Muscle of back (tissue), 13 donors: ENCODE results near the gene DNAJC24. TPM values are rescaled to one million over a fixed set of nuclear protein-coding genes. Genes with fewer than 3 reads are reported as not detected.
"Not testable (repeated sequence)": the region's sequence is repeated elsewhere in the genome, so short reads cannot be mapped to it uniquely, and the experiment has no call there.

Experiments
- DNase-seq, 3 donors: peaks; one replicate each; pipeline versions ENCODE4 v3.0.0 to v3.0.0-alpha.2; 2013
- long read RNA-seq, 9 donors: transcript quantifications; one replicate each; lab custom pipeline, GENCODE V29; 2026
- polyA plus RNA-seq, 10 donors: library from polyadenylated mRNA; unstranded; fragments of 120-200 nt; gene quantifications; one replicate each; pipeline ENCODE4 v1.2.1, GENCODE V29; 2013; ENCODE audit not compliant: insufficient read length in 10 of 10

DNAJC24 gene, protein sequence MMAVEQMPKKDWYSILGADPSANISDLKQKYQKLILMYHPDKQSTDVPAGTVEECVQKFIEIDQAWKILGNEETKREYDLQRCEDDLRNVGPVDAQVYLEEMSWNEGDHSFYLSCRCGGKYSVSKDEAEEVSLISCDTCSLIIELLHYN
- polyA plus RNA-seq = 10 to 100 TPM; 13.0 to 20.2 (median 16.5) TPM
- long read RNA-seq, donor 1, partial matches to known transcripts = 14 of 53 reads
- long read RNA-seq, donor 1, other reads (novel, unspliced or antisense) = 36 of 53 reads
- long read RNA-seq, donor 2, partial matches to known transcripts = 0 of 56 reads
- long read RNA-seq, donor 2, other reads (novel, unspliced or antisense) = 53 of 56 reads
- long read RNA-seq, donor 3 = 0 reads
- long read RNA-seq, donor 4, partial matches to known transcripts = 9 of 50 reads
- long read RNA-seq, donor 4, other reads (novel, unspliced or antisense) = 37 of 50 reads
- long read RNA-seq, donor 5, partial matches to known transcripts = 10 of 63 reads
- long read RNA-seq, donor 5, other reads (novel, unspliced or antisense) = 49 of 63 reads
- long read RNA-seq, donor 6, transcript DNAJC24-202 (5 exons, 2,004 nt) = major isoform, 6 of 63 reads
- long read RNA-seq, donor 6, partial matches to known transcripts = 15 of 63 reads
- long read RNA-seq, donor 6, other reads (novel, unspliced or antisense) = 40 of 63 reads
- long read RNA-seq, donor 7, partial matches to known transcripts = 0 of 19 reads
- long read RNA-seq, donor 7, other reads (novel, unspliced or antisense) = 18 of 19 reads
- long read RNA-seq, donor 8, partial matches to known transcripts = 0 of 4 reads
- long read RNA-seq, donor 8, other reads (novel, unspliced or antisense) = 0 of 4 reads
- long read RNA-seq, donor 9, partial matches to known transcripts = 0 of 1 reads
- long read RNA-seq, donor 9, other reads (novel, unspliced or antisense) = 0 of 1 reads

GRCh38 chr11:31369348-31370329 lies at the start of gene DNAJC24, which contains the start of gene DCDC1:
Gene DNAJC24 (plus strand): TSS chr11:31369860. CDS start chr11:31370749, 889 bp downstream.
Gene DCDC1 (minus strand): TSS chr11:31369739. CDS start chr11:31328280, 41,459 bp downstream.
- peak; percentile 90 to 96 (median 96) for DNase-seq

- DNase-seq = not testable (repeated sequence)
Observed at GRCh38 chr11:31321494-31321893, 48.2 kb upstream of the DNAJC24 start.

DNA sequence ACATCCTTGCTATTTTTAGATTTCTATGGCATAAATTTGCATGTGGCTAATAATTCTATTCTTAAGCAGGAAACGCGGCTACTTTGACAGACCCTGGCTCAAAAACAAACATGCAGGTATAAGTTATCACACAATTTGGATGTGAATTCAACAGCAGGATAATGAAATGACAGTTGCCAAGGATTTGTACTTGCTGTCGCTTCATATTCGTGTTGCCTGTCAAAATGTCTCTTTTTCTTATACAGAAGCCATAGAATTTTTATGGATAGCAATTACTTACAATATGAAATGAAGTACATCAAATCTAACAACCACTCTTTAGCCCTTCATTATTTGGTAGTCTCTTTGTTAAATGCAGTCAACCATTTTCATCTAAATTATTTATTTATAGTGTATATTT lies 46.5 kb upstream of the DNAJC24 start:
- DNase-seq = no peak

GRCh38 chr11:31325160-31325559 lies 44.5 kb upstream of the DNAJC24 start:
- DNase-seq = peak in 2 of 3 donors; percentile 8 to 20

- no peak for DNase-seq
Observed at GRCh38 chr11:31326470-31327148, 43.1 kb upstream of the DNAJC24 start.

DNA sequence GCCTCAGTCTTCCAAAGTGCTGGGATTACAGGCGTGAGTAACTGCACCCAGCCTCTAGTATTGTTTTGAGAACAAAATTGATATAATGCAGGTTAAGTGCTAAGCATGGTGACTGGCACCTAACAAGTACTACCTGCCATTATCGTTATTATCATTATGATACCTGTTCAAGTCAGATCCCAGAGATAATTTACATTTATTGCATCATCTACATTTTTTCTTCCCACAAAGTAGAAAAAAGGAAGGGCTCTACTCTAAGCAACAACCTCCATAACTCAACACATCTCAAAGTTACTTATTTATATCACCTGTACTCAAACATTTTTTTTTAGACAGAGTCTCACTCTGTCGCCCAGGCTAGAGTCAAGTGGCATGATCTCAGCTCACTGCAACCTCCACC lies 42.2 kb upstream of the DNAJC24 start:
- DNase-seq = no peak

DNA sequence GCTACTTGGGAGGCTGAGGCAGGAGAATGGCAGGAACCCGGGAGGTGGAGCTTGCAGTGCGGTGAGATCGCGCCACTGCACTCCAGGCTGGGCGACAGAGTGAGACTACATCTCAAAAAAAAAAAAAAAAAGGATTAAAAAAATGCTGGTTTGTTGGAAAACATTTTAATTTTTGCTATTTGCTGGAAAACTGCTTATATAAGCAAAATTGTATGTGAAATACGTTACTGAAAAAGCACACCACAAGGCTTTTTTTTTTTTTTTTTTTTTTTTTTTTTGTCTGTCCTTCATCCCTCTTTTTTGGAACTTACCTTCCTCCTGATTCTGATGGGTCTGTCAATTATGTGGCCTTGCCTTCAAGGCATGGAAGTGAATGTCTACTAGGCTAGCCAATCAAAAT lies 41.0 kb upstream of the DNAJC24 start:
- DNase-seq = no peak

GRCh38 chr11:31337806-31338205 lies 31.9 kb upstream of the DNAJC24 start:
- DNase-seq = no peak

GRCh38 chr11:31340903-31341572 lies 28.6 kb upstream of the DNAJC24 start:
- DNase-seq = peak in 1 of 3 donors; percentile 2

DNA sequence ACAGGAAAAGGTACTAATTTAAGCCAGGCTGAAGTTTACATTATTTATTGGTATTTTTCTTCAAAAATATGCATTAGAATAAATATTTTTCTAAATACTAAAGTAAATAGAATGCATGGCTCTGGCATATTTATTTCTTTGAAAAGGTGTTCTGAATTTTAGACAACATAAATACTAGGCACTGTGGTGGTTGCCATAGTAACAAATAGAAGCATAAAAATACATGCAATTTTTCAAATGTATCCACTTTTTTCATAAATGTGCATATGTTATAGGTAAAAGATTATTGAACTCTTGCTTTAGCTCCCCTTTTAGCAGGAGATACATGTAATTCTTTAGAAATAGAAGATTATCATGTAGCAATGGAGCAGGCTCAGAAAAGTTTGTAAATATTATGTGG lies 18.5 kb upstream of the DNAJC24 start:
- no peak for DNase-seq

DNA sequence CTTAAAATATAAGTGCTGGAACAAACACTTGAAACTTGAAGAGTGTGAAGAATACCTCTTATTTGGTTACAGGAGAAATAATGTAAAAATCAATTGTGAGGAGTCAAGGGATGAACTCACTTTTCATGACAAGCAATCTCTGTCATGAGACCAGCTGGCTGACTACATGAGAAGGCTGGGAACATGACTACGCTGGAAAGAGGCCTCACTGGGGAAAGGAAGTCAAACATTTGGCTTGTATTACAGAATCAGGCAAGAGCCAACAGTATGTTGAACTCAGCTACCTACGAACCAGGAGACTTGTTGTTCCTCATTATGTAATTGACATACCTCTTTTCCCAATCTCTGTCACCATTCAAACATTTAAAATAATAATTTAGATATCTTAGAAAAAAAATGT lies 14.5 kb upstream of the DNAJC24 start:
- DNase-seq = peak in 1 of 3 donors; percentile 10

DNA sequence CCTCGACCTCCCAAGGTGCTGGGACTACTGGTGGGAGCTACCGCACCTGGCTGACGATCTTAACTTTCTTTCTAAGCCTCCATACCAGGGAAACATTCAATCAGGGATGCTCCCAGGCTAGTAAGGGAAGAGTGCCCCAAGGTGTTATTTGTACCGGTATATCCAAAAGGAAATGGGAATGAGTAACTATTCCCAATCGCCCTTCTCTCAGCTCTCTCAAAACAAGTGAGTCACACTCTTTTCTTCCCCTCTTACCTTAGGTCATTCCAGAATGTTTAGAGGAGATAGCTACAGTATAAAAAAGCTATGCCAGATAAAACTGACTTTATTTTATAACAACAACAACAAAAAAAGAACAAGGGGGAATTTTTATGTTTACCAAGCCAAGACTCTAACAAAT lies 13.8 kb upstream of the DNAJC24 start:
- no peak for DNase-seq

GRCh38 chr11:31361743-31362142 lies 7.9 kb upstream of the DNAJC24 start:
- no peak for DNase-seq

DNA sequence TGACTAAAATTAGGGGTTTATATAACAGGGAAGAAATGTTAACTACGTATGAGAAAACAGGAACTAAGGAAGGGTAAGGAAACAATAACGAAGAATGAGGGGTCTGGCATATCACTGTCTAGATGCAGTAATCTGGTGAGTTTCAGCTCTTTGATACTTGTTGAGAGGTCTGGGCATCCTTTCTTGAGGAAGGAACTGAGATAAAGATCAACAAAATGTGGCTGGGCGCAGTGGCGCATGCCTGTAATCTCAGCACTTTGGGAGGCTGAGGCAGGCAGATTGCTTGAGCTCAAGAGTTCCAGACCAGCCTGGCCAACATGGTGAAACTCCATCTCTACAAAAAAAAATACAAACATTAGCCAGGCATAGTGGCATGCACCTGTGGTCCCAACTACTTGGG lies 2.9 kb upstream of the DNAJC24 start:
- no peak for DNase-seq

DNA sequence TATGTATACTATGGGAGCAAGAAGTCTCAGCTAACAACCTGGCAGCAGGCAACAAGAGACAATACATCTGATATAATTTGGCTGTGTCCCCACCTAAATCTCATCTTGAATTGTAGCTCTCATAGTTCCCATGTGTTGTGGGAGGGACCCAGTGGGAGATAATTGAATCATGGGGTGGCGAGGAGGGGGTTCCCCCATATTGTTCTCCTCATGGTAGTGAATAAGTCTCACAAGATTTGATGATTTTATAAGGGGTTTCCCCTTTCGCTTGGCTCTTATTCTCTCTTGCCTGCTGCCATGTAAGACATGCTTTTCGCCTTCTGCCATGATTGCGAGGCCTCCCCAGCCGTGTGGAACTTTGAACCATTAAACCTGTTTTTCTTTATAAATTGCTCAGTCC lies 6.2 kb downstream of the DNAJC24 start:
- DNase-seq = no peak

GRCh38 chr11:31383116-31383515 lies 13.5 kb downstream of the DNAJC24 start:
- DNase-seq = no peak

GRCh38 chr11:31387379-31387778 lies 17.7 kb downstream of the DNAJC24 start:
- DNase-seq = no peak

GRCh38 chr11:31397239-31397834 lies 27.7 kb downstream of the DNAJC24 start:
- DNase-seq = peak in 2 of 3 donors; percentile 4 to 26

GRCh38 chr11:31404614-31405013 lies 35.0 kb downstream of the DNAJC24 start:
- DNase-seq = no peak

GRCh38 chr11:31408201-31408600 lies 38.5 kb downstream of the DNAJC24 start:
- DNase-seq = no peak
